Eye (tissue), 1 donor: ENCODE data around the gene ARPC2.

Experiments
- DNase-seq: peaks from one replicate; pipeline ENCODE4 v3.0.0-alpha.2; 2015

Gene ARPC2

DNA sequence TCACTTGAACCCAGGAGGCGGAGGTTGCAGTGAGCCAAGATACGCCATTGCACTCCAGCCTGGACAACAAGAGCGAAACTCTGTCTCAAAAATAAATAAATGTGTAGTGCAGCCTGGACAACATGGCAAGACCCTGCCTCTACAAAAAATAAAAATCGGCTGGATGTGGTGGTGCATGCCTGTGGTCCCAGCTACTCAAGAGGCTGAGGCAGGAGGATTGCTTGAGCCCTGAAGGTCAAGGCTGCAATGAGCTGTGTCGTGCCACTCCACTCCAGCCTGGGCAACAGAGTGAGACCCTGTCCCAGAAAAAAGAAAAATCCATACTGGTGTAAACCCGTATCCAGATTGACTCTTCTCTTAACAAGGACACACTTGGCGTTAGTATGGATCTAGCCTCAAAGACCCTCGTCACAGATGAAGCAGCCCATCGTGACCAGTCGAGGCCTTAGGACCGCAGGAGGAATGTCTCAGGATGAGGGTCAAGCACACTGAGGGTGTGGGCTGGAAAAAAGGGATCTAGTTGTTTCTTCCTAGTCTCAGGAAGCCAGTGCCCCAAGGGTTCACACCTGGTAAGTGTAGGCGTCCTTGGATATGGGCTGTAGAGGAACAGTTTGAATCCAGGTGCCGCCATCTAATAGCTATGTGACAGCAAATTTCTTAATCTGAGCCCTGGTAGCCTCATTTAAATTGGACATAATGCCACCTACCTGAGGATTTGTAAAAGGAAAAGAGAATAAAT is 39.8 kb downstream of the ARPC2 start:
- no peak for DNase-seq

DNA sequence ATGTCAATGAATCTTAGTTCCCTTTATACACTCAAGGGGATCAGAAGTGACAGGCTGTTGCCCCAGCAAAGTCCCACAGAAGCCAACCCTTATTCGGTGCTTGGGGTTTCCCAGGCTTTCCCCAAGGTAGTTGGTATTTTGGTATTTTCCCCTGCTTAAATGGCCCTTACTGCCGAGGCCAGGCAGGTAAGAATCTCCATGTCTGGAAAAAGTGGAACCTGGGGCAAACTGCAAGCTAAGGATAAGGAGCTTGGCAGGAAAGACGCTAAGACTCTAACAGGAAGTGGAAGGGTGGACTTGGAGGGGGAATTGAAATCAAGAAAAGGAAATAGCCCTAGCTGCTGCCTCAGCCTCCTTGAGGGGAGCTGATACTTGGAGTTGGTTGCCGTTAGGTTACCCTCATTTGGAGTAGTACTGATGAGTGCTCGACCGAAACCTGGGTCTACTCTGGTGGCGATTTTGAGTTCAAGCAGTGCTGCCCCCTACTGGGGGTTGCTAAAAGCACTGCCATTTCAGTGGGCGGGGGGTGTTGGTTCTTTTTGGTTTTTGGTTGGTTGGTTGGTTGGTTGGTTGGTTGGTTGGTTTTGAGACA is 40.5 kb downstream of the ARPC2 start:
- no peak for DNase-seq

DNA sequence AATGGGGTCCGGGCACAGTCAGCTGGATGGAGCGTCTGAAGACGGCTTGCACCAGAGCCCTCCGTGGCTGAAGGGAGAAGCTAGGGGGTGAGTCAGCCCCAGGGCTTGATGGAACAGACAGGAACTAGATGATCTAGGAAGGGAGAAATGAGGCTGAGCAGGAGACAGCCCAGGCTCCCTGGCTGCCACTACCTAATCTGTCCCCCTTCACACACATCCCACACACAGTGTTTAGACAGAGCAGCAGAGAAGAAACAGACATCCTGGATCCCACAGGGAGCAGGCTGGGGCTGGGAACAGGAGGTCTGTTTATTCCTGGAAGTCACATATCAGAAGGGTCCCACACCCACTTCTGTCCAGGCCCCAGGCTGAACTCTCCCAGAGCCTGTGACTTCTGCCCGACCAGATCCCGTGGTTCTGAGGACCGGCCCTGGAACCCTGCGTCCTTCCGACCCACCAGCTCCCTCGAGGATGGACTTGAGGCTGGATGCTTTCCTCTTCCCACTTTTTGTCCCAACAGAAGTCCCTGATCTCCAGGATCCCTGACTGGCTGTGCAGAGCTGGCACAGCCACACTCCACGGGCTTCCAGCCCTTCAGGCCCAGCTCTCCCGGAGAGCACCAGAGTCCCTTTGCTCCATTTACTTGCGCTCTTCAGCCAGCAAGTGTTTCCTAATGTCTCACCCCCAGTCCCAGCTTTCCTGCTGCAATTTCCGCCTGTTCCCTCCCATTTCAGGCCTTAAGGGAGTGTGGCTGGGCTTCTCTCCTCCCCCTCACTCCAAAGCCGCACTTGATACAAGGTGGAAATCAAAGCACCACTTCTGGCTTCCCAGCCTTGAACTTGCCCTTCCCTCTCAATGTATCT is 42.3 kb downstream of the ARPC2 start:
- no peak for DNase-seq

DNA sequence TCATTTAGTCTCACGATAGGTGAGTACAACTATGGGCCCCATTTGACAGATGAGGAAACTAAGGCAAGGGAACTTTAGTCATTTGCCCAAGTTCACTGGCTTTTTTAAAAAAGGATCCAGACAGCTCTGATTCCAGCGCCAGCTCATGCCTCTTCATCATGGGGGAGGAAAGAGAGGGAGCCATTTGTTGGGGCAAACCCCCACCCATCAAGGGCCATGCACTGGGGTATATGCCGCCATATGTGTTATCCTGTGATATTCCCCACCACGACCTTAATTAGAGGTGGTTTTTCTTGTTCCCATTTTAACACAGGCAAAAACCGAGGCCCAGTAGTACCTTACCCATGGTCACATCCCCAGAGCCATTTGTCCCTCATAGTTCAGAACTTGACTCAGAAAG is 43.2 kb downstream of the ARPC2 start:
- no peak for DNase-seq

DNA sequence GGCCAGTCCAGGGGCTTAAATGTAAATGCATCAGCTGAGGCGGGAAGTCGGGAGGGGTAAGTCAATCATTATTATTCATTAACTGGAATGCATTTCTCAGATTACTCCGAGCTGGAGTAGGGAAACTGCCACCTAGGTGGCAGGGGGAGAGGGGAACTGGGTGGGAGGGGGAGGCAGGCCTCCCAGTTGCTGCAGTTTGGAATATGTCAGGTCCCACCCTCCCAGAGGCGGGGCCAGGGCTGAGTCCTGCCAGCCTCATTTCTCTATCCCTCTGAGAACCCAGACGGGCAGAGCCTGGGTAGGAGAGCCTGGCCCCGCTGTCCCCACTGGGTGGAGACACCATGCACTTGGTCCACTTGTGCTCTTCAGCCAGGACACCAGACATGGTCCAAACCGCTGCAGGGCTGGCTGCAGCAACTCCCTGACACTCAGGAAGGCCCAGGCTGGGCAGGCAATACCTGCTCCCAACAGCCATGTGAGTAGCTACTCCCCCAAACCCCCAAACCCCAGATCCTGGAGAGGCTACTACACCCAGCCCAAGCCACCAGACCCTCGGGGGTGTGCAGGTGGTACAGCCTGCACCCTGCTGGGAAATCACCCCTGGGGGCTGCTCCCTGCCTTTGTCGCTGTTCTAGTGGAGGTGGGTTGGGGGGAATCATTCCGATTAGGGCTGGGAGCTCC is 43.9 kb downstream of the ARPC2 start, which contains the start of gene GPBAR1:
Gene GPBAR1 (plus strand): TSS at position 274 of the 681 bp plus-strand sequence. CDS start 1,710 bp downstream, outside the sequence.
- DNase-seq = peak; percentile 53

DNA sequence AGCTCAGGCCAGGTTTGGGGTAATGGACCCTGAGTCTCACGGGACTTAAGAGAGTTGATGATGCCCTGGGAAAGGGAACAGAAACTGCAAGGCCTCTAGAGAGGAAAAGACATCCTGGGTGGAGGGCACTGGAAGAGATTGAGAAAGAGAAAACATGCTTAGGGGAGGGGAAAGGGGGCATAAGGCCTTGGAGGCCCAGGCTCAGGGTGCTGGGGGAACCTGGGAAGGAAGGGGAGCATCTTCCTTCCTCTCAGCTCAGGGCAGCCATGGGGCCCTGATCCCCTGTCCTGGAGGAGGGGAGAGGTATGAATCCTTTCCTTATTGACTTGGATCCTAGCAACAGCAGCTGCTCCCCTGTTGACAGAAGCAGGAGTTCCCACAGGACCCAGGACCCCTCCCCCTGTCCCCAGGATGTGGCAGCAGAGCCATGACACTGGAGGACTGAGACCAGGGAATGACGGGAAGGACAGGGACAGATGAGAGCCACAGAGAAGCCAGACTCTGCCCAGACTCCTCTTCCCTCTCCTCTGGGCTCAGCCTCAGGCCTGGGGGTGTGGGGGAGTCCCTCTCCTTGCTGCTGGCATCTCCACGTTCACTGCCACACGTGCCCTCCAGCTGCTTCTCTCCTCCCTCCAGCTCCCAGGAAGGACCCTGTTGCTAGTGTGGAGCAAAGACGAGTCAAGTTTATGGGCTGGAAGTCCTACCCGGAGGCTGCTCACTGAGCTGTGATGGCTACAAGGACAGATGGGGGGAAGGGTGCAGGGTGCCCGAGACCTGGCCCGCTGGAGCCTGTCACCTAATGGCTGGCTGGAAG is 44.6 kb downstream of the ARPC2 start:
- DNase-seq = peak; percentile 67

DNA sequence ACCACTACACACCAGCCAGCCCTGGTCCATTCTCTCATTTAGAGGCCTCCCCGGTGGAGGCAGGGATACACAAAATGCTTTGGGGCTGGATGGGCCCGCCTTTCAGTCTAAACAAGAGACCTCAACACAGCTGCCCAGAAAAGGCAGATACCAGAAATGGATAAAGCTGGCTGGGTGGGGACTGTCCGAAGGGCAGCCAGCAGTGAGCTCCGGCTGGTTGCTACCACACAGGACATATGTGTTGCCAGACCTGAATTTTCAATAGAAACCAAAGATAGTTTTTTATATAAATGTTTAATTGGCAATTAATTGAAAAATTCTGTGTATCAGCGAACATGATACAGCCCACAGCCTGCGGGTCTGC is 45.2 kb downstream of the ARPC2 start:
- DNase-seq = no peak

DNA sequence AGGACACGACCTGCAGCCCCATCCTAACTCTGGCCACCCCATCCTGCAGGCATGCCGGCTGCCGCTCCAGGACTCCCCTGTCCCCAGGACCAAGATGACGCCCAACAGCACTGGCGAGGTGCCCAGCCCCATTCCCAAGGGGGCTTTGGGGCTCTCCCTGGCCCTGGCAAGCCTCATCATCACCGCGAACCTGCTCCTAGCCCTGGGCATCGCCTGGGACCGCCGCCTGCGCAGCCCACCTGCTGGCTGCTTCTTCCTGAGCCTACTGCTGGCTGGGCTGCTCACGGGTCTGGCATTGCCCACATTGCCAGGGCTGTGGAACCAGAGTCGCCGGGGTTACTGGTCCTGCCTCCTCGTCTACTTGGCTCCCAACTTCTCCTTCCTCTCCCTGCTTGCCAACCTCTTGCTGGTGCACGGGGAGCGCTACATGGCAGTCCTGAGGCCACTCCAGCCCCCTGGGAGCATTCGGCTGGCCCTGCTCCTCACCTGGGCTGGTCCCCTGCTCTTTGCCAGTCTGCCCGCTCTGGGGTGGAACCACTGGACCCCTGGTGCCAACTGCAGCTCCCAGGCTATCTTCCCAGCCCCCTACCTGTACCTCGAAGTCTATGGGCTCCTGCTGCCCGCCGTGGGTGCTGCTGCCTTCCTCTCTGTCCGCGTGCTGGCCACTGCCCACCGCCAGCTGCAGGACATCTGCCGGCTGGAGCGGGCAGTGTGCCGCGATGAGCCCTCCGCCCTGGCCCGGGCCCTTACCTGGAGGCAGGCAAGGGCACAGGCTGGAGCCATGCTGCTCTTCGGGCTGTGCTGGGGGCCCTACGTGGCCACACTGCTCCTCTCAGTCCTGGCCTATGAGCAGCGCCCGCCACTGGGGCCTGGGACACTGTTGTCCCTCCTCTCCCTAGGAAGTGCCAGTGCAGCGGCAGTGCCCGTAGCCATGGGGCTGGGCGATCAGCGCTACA is 45.9 kb downstream of the ARPC2 start:
- DNase-seq = no peak

DNA sequence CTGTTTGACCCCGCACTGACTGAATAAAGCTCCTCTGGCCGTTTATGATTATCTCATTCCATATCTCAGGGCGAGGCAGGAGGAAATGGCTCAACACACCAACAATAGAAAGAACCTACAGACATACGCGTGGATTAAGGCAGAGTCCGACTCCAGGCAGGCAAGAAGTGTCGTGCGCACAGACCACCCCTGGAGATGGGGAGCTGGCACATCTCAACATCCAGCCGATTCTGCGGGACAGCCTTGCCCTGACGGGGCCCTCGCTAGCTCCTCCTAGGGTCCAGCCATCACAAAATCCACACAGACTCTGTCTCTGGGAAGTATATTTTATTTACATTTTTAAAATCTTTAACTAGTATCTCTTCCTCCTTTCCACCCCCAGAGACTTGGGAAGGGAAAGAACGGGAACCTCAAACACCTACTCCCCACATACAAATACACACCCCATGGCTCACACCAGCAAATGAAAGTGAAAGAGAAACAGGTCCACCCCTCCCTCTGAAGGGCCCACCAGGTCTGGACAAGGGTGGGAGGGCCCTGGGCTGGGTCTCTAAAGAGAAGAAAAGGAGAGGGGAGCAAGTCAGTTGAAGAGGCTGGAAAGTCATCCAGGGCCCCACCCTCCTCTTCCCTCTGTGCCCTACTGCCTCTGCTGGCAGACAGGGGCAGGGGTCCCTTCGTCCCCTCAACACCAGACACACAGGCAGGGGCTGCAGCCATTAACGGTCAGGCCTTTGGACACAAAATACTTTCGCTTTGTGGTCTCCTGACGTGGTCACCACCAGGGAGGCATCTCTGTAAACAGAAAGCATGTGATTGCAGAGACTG is 47.0 kb downstream of the ARPC2 start:
- DNase-seq = no peak

DNA sequence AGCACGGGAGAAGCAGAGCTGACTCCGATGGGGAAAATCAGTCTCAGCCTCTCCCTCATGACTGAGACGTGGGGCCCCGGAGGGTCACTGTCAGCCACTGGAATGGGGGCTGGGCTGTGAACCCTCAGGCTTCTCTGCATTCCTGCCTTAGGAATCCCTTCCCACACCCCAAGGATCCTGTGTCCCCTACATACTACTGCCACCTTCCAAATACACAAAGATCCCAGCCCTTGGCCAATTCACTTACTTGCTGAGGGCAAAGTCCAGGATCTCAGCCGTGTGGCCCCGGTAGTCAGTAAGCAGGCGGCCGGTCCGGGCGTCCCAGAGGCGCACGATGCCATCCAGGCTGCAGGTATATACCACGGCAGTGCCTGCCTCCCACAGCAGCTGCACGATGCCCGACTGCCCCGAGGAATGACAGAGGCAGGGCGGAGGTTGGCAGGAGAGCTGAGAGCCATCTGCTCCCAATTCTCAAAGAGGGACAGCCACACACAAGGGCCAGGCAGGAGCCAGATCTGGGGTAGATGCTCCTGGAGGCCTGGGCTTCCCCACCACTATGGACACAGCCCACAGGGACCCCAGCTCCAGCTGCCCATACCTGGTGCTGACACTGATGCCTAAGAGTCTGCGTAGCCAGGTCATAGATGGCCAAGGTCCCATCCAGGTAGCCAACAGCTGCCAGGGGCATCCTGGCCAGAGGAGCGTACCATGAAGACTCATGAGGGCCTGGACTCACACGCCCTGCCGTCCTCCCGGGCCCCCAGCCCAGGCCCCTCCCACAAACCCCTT is 48.0 kb downstream of the ARPC2 start:
- DNase-seq = no peak

DNA sequence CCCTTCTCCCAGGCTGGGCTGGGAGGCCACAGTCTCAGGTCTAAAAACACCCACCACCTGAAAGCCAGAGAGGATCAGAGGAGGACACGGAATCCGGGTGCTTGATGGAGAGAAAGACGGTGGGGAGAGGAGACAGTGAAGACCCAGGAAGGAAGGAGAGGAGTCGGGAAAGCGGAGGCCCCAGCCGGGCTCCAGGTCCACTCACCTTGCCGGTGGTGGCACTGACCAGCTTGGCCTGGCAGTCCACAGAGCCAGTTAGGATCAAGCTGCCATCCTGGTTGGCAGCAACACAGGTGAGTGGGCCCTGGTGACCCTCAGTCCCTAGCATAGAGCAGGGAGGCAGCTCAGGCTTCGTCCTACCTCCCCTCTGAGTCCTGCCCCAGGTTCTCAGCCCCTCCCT is 48.6 kb downstream of the ARPC2 start:
- no peak for DNase-seq

DNA sequence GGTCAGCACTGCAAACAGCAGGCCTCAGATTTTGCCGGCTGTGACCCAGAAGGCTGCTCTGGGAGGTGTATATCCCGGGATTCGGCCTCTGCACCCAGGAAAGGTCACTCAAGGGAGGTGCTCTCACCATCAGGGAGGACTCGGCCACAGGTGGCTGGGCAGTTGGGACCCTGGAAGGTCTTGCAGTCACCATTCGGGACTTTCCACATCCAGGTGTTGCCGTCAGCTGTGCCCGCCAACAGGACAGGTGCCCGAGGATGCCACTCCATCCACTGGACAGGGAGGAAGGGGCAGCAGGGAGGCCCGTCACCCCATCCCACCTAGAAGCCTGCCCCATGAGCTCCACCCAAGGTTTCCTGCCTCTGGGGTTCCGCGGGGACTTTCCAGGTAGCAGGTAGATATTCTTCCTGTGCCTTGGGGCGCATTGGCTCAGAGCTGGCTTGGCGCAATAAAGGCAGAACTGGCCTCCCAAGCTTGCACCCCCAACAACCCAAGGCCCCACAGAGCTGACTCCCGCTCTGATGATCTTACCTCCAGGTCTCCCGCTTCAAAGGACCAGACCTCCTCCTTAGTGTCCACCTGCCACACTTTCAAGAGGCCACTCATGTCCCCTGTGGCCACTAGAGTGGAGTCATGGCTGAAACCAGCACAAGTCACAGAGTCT is 49.5 kb downstream of the ARPC2 start:
- DNase-seq = no peak

DNA sequence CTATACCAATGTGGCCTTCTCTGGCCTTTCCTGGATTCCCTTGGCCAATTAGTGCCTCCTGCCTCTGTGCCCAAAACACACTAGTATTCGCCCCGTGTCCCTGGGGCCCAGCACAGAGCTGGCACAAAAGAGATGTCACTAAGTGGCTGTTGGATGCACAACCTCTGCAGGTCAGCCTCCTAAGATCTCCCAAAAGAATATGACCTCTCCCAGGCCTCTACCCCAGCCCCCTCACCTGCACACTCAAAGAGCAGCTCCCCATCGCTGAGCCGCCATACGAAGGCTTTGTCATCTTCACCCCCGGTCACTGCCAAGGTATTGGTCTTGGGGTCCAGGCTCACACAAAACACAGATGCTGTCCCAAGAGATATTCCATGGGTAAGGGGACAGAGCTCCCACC is 50.3 kb downstream of the ARPC2 start:
- DNase-seq = no peak

DNA sequence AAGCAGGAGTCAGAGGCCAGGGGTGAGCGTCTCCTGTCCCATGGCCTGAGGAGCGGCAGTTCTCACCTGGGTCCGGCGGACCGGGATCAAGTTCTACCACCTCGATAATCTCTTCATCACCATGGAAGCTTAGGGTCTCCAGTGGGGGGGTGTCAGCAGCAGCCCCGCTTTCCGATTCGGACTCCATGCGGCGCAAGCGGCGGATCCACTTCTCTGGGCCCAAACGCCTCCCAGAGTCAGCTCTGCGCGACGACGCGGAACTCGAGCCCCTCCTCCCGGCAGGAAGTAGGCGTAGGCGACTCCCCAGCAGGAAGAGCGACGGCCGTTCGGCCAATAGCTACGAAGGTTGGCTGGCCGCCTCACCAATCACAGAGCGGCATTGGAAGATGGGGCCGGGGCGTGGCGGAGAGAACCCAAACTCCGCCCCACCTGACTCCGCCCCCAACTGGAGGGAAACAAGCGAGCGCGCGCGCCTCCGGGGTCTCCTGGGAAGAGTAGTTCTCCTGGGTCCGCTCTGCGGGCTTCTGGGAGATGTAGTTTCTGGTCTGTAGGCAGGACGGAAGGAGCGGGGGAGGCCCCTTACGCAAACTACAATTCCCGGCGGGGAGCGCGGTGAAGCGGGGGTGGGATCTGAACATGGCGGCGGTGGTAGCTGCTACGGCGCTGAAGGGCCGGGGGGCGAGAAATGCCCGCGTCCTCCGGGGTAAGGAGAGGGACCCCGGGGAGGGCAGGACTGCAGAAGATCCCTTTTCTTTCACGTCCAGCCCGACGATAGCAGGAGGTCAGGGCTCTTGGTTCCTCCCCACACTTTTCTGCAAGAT is 53.1 kb downstream of the ARPC2 start, which contains the start of the genes AAMP and PNKD:
Gene AAMP (minus strand): TSS at position 238 of the 821 bp plus-strand sequence. CDS start 51 bp downstream, at position 187.
Gene PNKD (plus strand): TSS at position 620 of the 821 bp plus-strand sequence. CDS start 17 bp downstream, at position 637.
- DNase-seq = peak; percentile 100

DNA sequence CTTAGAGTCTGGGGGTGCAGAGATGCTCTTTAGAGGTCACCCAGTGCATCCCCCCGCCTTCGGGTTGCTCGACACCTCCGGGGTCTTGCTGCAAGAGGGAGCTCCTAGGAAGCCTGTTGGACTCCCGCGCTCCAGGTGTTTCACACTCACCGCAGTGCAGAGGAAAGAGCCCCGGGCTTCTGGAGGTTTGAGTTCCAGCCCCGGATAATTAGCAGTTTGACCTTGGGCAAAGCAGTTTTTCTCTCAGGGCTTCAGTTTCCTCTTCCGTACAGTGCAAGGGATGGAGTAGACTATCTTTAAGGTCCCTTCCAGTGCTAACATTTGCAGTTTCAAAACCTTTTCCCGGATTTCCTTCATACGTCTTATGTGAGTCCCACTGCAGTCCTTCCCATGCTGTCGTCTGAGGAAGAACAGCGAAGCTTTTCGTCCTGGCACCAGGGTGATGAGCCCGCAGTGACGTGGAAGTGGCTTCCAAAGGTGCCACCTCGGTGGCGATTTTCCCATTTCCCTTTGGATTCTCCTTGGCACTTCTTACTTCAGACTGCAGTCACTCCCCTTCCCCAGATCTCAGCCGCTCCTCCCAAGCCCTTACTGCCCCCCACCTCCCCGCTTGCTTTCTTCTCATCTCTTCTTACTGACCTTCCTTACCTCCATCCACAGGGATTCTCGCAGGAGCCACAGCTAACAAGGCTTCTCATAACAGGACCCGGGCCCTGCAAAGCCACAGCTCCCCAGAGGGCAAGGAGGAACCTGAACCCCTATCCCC is 53.9 kb downstream of the ARPC2 start:
- DNase-seq = no peak

DNA sequence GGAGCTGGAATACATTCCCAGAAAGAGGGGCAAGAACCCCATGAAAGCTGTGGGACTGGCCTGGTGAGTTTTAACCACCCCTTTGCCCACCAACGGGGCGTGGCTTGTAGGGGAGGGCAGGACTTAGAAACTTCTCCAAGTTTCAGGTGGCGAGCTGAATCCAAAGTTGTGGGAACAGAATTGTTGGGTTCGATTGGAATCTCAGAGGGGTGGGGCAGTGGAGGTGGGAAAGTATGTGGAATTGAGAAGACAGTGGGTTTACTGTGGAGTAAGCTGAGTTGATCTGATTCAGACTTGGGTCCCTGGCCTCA is 54.5 kb downstream of the ARPC2 start:
- DNase-seq = no peak
